ENCODE data around the gene DNAJC19. TPM values are rescaled to one million over a fixed set of nuclear protein-coding genes. Genes with fewer than 3 reads are reported as not detected.

The DNAJC19 gene
- total RNA-seq (2022; extraction: Qiagen RNA extraction; ENCODE audit: low read depth), result 21.9 to 26.6 TPM (median 24.9 TPM) in 5 replicates

GRCh38 chr3:180989291-180990163, at the start of gene DNAJC19:
DNAJC19 (minus strand) TSS chr3:180989736; CDS start chr3:180989602, 134 bp downstream.

Other genes starting within 250 kb of the DNAJC19 start
- gene FXR1, start 77.1 kb downstream of the DNAJC19 start, total RNA-seq (2022; extraction: Qiagen RNA extraction; ENCODE audit: low read depth), result 57.0 to 103 TPM (median 76.0 TPM) in 5 replicates